HG02623 (cell line): Measurements from ENCODE around the gene PIGQ.

Experiments used
- ATAC-seq: cut with Tn5 transposase; IDR thresholded peaks from one replicate; pipeline ENCODE4 v1.9.1; 2021; ENCODE audit warnings: moderate library complexity; ENCODE audit not compliant: unreplicated experiment

PIGQ gene

DNA sequence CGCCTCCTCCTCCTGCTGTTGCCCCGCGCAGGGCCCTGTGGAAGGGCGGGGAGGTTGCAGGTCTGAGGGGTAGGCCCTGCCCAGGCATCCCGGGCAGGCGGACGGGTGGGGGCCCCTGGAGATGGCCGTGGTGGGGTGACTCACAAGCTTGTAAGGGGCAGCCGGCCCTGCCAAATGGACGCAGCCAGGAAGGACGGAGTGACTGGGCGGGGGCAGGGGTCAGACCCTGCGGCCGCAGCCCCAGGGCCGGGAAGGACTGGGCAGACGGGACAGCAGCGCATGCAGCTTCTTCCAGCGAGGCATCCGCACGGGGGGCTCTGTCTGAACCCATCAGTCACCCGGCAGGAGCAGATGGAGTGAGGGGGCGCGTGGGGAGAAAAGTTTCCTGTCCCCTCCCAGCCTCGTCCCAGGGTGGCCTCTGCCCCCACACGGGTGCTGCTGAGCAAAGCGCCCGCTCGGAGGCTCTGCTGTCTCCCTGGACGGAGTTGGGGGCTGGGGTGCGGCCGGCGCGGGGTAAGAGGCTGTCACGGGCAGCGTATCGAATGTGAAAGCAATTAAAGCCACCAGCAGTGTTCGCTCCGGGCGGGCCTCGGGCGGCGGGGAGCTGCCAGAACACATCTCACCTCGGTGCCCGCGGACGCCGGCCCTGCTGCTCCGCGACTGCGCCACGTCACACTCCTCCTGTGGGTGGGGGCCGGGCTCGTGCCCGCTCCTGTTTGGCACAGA, 15.0 kb upstream of the PIGQ start:
- no peak for ATAC-seq

DNA sequence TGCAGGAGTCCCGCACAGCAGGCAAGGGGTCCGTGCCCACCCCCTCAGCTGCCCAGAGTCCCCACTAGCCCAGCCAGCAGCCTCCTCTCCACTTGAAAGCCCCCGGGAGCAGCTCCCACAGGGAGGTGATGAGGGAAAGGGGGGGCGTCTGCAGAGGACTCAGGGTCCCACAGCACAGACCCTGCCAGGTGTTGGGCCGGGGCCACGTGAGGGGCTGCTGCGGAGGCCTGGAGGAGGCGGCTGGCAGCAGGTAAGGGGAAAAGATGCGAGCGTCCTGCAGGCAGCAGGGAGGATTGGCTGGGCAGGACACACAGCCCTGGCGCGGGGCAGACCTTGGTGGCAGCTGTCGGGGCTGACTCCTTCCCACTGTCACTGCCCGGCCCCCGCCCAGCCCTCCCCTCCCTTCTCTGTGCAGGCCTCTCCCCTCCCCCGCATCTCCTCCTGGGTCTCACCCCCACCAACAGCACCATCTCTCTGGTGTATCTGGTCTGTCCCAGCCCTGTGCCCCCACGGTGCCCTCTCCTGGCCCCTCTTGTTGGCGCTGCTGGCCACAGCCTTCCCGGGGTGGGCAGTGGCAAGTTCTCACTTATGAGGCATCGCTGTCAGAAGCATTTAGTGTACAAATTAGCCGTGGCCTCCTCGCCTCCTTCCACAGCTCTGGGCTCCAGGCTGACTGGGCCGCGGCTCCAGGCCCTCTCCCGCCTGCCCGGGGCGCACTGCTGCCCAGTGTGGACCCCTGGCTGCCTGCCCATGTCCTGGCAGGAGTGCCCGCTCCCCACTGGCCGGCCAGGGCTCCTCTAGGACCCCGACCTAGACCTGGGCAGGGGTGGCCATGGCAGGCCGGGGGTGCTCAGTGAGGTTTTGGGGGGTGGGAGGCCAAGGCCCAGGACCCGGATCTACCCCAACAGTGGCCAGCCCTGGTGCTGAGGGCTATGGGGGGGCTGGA, 14.0 kb upstream of the PIGQ start:
- ATAC-seq, result no peak

DNA sequence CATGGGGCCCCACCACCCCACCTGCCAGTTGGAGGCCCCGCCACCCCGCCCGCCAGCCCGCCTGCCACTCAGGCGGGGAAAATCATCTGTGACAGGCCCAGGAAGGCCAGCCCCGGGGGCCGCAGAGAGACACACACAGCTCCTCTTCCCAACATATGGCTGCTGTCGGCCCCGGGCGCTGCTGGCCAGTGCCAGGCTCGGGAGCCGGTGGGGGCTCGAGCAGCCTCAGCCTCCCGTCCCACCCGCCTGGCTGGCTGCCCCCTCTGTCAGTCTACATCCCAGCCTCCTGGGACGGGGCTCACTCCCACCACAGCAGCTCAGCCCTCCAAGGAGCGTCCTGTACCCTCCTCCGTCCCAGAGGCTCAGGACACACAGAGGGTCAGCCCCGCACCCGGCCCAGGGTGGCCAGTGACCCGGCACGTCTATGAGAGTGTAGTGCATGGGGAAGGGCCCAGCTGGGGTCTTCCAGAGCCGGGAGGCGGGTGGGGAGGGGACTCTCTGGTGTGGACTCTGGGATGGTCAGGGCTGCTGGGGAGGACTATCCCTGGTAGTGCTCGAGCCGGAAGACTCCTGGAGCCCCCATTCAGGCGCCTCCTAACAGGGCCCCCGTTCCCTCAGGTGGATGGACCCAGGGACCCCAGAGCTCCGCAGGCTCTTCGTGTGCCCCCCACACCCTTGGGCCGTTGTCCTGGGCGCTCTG, 13.1 kb upstream of the PIGQ start:
- no peak for ATAC-seq

DNA sequence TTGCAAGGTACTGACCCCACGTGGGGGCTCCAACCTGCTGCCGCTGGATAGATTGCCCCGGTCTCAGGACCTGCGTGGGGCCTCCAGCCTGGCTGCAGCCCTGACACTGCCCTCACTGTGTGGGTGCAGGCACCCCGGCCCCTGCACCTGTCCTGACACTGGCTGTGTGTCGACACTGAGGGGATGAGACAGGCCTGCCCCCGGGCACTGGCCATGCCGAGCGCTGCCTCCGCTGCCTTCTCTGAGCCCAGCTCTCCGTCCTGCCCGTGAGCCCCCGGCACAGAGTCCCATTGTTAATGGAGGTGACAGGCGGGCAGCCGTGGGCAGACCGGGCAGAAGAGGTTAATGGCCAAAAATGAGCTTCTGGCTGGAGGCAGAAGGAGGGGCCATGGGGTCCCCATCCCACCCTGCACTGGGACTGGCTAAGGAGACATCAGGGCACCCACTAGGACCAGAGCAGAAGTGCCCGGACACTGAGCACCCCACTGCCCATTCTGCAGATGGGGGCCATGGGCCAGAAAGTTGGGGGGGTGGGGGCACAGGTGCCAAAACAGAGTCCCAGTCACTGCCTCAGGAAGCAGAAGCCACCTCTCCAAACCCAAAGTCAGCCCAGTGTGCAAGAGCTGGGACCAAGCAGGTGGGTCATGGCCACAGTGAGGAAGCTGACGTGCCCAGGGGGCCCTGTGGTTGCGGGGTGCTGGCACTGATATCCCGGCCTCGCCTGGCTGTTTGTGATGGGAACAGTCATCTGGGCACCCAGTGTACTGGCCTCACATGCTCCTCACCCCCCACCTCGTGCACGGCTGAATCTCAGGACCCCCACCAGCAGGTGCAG, 12.1 kb upstream of the PIGQ start:
- no peak for ATAC-seq

DNA sequence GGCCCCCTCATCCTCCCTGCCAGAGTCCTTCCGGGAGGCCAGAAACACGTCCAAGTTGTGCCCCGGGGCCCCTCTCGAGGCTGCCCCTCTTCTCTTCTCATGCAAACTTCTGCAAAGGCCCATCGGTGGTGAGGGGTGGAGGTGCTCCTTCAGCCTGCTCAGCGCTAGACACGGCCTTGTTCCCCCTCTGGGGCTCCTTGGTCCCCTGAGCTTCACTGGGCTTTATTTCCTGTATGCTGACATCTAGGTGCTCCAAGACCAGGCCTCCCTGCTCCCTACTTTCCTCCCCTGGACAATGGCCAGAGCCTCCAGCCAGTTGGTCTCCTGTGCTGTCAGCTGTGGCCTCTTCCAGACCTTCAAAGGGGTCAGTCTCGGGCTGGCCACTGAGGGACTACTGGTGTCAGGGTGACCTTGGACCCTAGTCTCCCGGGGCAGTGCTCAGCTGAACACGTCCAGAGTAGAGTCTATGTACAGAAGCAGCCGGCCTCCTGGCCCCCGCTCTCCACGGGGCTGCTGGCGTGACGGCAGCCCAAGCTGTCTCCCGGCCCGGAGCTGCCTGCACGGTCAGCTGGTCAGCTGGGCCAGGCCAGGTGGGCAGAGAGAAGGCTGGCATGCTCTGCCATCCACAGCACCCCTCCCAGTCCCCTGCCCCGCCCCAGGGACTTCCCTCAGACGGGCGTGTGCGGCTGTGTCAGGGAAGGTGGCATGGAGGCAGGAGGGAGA, 11.3 kb upstream of the PIGQ start:
- no peak for ATAC-seq

DNA sequence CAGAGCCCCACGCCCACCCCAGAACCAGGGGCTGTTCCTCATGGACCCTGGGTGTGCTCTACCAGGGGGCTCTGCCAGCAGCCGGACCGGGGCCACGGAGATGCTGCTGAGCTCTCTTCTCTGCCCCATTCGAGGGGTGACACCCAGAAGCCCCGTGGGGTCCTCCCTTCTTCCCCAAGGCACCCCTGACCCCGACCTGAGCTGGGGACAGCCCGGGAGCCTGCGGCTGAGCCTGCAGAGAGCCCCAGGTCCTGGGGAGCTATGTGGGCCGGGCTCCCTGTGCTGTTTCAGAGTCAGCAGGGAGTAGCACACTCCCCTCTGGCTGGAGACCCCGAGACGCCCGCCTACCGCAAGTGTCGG, 10.8 kb upstream of the PIGQ start:
- ATAC-seq, result no peak

DNA sequence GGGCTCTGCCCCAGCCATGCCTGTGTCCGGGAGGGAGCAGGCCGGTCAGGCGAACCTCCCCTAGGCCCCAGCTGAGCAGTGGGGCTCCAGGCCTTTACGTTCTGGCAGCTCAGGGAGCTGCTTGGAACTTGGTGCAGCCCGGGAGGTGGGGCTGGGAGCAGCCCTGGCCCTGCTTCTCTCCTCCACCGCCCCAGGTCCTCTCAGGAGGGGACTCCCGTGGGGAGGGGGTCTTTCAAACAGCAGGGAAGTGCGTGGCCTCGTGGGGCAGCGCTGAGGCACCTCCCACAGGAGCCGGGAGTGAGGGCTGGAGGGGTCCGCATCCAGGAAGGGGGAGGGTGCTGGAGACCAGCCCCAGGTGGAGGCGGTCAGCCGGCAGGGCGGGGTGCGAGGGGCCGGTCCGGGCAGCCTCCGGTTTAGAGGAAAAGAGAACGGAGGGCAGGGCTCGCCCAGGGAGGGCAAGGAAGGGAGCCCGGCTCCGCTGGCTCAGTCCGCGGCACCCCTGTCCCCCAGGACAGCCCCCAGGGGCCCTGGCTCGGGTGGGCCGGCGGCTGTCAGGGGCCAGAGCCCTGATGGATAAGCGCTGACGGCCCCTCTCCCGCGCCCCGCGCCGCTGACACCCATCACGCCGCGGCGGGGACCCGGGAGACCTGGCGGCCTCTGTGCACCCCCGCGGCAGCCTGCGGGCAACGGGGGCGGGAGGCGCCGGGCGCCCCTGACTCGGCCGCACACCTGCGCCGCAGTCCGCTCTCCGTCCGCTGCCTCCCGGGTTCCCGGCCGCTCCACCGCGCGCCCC, 10.2 kb upstream of the PIGQ start:
- ATAC-seq, result no peak

DNA sequence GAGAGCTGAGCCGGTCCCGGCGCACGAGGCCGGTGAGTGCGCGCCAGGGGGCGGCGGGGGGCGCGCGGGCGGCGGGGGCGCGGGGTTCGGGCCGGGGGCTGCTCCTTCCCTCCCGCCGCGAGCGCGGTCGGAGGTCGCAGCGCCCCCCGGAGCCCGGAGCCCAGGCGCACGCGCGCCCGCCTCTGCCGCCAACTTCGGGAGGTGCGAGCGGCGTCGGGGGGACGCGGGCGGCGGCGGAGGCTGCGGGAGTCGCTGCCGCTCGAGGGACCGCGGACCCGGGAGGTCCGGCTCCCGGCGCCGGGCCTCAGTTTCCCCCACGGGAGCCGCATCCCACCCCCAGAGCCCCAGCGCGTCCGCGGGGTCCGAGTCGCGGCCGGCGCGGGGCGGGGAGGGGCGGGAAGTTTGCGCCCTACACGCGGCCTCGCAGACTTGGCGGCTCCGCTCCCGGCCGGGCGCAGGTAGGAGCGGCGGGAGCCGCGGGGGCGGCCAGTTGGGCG, 9.5 kb upstream of the PIGQ start, which contains the start of gene PRR35:
Gene PRR35 (plus strand): TSS at position 191 of the 497 bp plus-strand sequence. CDS start 2,901 bp downstream, outside the sequence.
- no peak for ATAC-seq

DNA sequence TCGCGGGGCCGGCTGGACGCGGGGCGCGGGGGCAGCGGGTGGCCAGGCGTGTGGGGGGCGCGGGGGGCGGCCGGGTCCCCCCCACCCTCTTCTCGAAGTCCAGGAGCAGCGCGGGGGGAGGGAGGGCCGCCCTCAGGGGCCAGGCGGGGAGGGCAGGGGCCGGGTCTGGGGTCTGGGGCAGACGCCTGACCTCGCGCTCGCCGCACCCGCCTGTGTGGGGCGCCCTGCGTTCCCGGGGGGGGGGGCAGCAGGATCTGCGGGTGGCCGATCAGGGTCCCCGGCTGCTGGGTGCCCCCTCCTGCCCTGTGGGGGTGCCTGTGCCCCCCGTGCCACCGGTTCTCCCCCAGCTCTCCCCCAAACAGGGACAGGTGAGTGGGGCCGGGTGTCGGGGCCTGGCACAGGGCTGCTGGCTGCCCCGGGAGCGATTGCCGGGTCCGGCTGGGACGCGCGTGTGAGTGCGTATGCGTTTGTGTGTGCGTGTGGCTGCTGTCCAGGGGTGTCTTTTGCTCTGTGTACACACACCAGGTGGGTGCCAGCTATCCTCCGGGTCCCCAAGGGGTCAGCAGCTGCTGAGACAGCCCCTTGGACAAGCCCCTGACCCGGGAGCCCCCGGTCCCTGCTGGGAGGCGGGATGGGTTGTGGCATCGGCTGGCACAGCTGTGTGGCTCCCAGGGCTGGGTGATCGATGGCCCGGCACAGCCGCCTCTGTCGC, 8.9 kb upstream of the PIGQ start:
- no peak for ATAC-seq

DNA sequence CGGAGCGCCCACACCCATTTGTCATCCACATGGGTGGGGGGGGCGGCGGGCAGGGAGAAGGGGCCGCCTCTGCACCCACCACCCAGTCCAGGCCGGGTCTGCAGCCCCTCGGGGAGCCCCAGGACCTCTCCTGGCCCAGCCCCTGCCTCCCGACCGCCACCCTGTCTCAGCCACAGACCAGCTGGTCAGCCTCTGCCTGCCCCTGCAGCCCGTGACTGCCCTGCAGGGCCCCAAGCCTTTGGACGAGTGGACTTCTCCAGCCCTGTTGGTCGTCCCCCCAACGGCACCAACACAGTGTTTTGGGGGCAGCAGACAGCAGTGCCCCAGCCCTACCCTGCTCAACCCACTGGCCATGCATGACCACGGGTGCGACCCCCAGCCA, 8.4 kb upstream of the PIGQ start:
- ATAC-seq, result no peak

DNA sequence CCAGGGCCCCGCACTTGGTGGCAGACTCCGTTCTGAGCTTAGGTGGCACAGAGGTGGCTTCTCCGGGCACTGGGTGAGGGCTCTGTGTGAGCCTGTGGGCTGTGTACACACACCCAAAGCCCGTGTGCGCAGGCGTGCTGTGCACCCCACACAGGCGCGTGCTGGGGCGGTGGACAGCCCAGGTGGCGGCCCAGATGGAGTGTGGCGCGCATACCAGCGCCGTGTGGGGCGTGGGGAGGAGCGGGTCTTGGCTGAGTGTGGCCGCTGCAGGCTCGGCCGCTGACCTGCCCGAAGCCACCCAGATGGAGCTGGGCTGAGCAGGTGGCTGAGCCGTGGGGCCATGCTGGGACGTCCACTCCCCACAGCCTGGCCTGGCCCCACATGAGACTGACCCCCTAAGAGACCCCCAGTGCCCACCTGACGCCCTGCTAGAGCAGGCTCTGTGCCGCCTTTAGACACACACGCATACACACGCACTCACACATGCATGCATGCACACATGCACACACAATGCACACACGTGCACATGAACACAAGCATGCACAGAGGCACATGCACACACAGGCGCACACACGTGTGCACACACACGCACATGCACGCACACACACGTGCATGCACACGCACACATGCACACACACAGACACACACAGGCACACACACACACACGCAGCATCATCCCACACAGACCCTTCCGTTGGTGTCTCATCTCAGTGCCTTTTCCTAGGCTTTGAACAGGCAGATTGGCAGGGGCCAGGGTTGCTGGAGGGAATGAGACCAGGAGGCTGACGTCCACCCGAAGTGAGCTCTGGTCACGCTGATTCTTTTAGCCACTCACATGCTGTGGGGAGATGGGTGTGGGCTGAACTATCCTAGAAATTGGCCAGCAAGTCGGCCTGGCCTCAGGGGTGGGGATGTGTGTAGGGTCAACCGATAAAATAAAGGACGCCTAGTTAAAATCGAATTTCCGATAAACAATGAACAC, 7.5 kb upstream of the PIGQ start:
- no peak for ATAC-seq

DNA sequence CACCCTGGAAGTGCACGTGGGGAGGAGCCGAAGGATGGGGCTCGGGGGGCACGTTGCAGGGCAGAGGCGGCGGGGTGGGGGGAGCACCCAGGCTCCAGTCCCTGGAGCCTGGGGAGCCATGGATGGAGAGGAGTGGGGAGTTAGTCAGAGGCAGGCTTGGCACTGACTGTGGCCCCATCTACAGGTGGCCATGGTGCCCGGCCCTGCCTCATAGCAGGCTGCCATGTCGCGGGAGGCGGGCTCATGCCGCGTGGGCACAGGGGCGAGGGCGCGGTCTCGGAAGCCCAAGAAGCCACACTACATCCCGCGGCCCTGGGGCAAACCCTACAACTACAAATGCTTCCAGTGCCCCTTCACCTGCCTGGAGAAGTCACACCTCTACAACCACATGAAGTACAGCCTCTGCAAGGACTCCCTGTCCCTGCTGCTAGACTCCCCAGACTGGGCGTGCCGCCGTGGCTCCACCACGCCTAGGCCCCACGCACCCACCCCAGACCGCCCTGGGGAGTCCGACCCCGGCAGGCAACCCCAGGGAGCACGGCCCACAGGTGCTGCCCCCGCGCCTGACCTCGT, 6.6 kb upstream of the PIGQ start:
- no peak for ATAC-seq

DNA sequence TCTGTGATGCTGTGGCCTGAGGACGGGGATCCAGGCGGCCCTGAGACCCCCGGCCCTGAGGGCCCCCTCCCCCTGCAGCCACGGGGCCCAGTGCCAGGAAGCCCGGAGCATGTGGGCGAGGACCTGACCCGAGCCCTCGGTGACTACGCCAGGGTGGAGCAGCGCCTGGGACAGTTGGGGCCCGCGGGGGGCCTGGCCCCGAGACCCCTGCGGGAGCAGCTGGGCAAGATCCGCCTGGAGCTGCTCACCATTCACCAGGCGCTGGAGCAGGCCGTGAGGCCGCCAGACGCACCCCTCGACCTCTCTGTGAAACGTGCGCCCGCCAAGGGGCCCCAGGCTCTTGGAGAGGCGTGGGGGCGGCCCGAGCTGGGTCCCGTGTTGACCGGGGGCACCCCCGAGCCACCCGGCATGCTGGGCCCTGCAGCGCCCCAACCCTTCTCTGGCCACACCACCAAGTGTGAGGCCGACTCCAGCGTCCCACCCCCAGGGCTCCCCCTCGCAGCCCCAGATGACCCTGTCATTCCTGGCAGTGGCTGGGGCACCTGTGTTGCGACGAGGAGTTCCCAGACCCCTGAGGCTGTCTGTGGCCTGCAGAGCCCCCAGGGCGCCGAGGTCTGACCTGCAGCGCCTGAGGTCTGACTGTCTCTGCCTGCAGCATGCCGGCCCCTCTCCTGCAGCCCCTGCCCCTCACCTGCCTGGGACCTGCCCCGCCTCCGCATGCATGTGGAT, 4.9 kb upstream of the PIGQ start:
- no peak for ATAC-seq

DNA sequence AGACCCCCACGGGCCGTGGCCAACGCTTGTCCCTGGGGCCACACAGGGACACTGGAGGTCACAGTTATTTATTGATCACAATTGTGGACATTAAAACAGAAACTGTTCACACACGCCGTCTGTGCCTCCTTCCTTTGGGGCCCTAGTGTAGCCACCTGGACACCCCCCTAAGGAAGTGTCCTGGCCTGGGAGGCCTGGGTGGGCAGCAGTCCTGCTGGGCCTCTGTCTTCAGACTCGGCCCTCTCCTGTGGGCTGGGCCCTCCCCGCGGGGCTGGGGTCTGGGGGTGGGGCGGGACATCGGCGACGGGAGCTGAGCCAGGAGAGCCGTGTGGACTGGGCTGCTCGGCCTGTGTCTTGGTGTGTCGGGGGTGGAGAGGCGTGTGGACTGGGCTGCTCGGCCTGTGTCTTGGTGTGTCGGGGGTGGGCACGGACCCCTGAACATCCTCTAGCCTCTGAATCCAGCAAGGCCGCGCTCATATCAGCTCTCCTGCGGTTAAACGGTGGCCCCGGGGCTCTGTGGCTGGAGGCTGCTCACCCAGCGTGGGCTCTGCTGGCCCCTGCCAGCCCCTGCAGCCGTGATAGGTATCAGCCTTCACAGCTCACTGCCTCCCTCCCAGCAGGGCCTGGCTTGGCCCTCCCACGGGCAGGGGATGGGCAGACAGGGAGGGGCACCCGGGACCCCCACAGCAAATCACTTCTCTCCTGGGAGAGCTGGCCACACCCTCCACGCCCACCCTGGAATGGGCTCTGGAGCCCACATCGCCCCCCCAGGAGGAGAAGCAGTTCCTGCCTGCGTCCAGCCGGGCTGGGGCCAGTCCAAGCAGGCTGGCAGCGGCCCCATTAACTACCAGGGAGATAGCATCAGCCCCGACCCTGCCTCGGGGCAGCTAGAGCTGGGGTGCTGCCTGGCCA, 4.1 kb upstream of the PIGQ start:
- no peak for ATAC-seq
